Fibroblast of lung (primary cell): Measurements from ENCODE around the gene OR7D2.

ENCODE experiments used
- EZH2 ChIP-seq: IDR thresholded peaks from 2 replicates; pipeline ENCODE4 v1.5.1; 2012; ENCODE audit warnings: low read length, control low read depth, mild to moderate bottlenecking; ENCODE audit errors: missing control alignments
- TF ChIP-seq, protein P1 (sequence below), 2 donors: IDR thresholded peaks in 1 of 2; conservative IDR thresholded peaks in 1 of 2; 1 replicate in 1 of 2; 2 replicates in 1 of 2; pipeline ENCODE4 v1.5.1; 2011 to 2012; ENCODE audit warnings: low read length in 2 of 2, control low read depth in 1 of 2, inconsistent platforms in 1 of 2, low read depth in 1 of 2, mild to moderate bottlenecking in 1 of 2

GRCh38 chr19:9151367-9151766 is 27.4 kb upstream of the OR7D2 start:
- TF ChIP-seq, protein P1, sequence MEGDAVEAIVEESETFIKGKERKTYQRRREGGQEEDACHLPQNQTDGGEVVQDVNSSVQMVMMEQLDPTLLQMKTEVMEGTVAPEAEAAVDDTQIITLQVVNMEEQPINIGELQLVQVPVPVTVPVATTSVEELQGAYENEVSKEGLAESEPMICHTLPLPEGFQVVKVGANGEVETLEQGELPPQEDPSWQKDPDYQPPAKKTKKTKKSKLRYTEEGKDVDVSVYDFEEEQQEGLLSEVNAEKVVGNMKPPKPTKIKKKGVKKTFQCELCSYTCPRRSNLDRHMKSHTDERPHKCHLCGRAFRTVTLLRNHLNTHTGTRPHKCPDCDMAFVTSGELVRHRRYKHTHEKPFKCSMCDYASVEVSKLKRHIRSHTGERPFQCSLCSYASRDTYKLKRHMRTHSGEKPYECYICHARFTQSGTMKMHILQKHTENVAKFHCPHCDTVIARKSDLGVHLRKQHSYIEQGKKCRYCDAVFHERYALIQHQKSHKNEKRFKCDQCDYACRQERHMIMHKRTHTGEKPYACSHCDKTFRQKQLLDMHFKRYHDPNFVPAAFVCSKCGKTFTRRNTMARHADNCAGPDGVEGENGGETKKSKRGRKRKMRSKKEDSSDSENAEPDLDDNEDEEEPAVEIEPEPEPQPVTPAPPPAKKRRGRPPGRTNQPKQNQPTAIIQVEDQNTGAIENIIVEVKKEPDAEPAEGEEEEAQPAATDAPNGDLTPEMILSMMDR (conservative IDR thresholded peaks at IDR 0.05 in 1 of 2, IDR thresholded peaks at IDR 0.05 in 1 of 2; ENCODE audit: low read depth in 1 of 2, low read length in 2 of 2): no peak
- TF ChIP-seq EZH2: no peak
